ENCODE data around the gene ADCY2. TPM values are rescaled to one million over a fixed set of nuclear protein-coding genes. Genes with fewer than 3 reads are reported as not detected.

Gene ADCY2
- total and polyA plus RNA-seq, 2 of the 13 experiments (the other 11 are each of a cell fraction or from before 2014, with no cell fraction given): not detected

DNA sequence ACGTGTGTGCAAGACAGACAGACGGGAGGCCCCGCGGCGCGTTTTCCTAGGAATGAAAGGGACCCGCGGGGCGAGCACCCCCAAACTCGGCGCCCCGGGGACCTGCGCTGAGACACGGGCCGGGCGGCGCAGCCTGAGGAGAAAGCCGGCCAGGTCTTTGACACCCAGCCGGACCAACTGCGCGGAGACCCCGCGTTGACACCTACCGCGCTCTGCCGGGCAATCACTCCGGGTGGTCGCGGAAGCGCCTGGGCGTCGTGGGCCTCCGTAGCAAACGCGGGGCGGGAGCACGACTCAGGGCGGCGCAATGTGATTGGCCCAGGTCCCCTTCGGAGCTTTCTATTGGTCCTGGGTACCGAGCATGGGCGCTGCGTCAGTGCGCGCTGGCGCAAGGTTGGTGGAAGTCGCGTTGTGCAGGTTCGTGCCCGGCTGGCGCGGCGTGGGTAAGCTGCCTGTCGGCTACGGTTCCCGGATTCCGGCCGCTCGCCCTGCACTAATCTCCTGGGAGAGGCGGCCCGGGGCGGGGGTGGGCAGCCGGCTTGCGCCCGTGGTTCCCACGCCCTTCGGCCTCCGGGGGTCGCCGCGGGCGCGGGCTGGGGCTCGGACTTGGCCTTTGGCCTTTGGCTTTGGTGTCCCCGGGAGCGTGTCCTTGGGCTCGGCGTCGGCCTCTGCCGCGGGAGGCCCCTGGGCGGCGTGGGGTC lies 473.0 kb downstream of the ADCY2 start, which contains the start of the genes FASTKD3 and MTRR (continued):
- TF ChIP-seq, protein P1, sequence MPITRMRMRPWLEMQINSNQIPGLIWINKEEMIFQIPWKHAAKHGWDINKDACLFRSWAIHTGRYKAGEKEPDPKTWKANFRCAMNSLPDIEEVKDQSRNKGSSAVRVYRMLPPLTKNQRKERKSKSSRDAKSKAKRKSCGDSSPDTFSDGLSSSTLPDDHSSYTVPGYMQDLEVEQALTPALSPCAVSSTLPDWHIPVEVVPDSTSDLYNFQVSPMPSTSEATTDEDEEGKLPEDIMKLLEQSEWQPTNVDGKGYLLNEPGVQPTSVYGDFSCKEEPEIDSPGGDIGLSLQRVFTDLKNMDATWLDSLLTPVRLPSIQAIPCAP (CRISPR knock-in tag; IDR thresholded peaks at IDR 0.05; ENCODE audit: low read depth): no peak
- TF ChIP-seq ZNF138 (CRISPR knock-in tag; IDR thresholded peaks at IDR 0.05; ENCODE audit: low read depth) (no peak), ZNF280D (CRISPR knock-in tag; IDR thresholded peaks at IDR 0.05) (no peak), SRF (IDR thresholded peaks at IDR 0.05; ENCODE audit: low read depth, low read length) (no peak), TP53 (CRISPR knock-in tag; conservative IDR thresholded peaks at IDR 0.05) (0 out of 2 replicates have a peak, but pooled peaks have one; percentile 22), POLR2G (IDR thresholded peaks at IDR 0.05; ENCODE audit: low read depth, low read length) (peak; percentile 91), KDM4B (CRISPR knock-in tag; IDR thresholded peaks at IDR 0.05) (no peak), NR2F6 (IDR thresholded peaks at IDR 0.05) (peak; percentile 41; the same call in 1 of the 2 replicates), NR2F6 (CRISPR knock-in tag; IDR thresholded peaks at IDR 0.05) (no peak; the same call in 1 of the 2 replicates), NR1H2 (CRISPR knock-in tag; IDR thresholded peaks at IDR 0.05; ENCODE audit: borderline replicate concordance, low read depth) (0 out of 2 replicates have a peak, but pooled peaks have one; percentile 43), YEATS4 (CRISPR knock-in tag; IDR thresholded peaks at IDR 0.05; ENCODE audit: borderline replicate concordance) (no peak; the same call in 1 of the 2 replicates), TRIM24 (CRISPR knock-in tag; IDR thresholded peaks at IDR 0.05) (no peak), ZNF337 (CRISPR knock-in tag; IDR thresholded peaks at IDR 0.05; ENCODE audit: borderline replicate concordance, low read depth) (peak; percentile 78; the same call in 1 of the 2 replicates), FOXA3 (CRISPR knock-in tag; IDR thresholded peaks at IDR 0.05) (peak; percentile 3; the same call in 1 of the 2 replicates), ZFY (CRISPR knock-in tag; IDR thresholded peaks at IDR 0.05) (peak; percentile 86), MED13 (CRISPR knock-in tag; IDR thresholded peaks at IDR 0.05) (0 out of 2 replicates have a peak, but pooled peaks have one; percentile 33), BRCA1 (CRISPR knock-in tag; IDR thresholded peaks at IDR 0.05) (no peak), ZNF30 (CRISPR knock-in tag; IDR thresholded peaks at IDR 0.05) (0 out of 2 replicates have a peak, but pooled peaks have one; percentile 42), ATF1 (CRISPR knock-in tag; IDR thresholded peaks at IDR 0.05) (peak; percentile 81; the same call in 1 of the 2 replicates), HES4 (CRISPR knock-in tag; IDR thresholded peaks at IDR 0.05; ENCODE audit: borderline replicate concordance) (0 out of 2 replicates have a peak, but pooled peaks have one; percentile 19), RFX5 (IDR thresholded peaks at IDR 0.05; ENCODE audit: low read depth, low read length) (peak; percentile 49; the same call in 1 of the 2 replicates)
- TF ChIP-seq, protein P2, sequence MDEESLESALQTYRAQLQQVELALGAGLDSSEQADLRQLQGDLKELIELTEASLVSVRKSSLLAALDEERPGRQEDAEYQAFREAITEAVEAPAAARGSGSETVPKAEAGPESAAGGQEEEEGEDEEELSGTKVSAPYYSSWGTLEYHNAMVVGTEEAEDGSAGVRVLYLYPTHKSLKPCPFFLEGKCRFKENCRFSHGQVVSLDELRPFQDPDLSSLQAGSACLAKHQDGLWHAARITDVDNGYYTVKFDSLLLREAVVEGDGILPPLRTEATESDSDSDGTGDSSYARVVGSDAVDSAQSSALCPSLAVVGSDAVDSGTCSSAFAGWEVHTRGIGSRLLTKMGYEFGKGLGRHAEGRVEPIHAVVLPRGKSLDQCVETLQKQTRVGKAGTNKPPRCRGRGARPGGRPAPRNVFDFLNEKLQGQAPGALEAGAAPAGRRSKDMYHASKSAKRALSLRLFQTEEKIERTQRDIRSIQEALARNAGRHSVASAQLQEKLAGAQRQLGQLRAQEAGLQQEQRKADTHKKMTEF (CRISPR knock-in tag; IDR thresholded peaks at IDR 0.05): peak; percentile 81; the same call in 1 of the 2 replicates
- TF ChIP-seq, protein P3, sequence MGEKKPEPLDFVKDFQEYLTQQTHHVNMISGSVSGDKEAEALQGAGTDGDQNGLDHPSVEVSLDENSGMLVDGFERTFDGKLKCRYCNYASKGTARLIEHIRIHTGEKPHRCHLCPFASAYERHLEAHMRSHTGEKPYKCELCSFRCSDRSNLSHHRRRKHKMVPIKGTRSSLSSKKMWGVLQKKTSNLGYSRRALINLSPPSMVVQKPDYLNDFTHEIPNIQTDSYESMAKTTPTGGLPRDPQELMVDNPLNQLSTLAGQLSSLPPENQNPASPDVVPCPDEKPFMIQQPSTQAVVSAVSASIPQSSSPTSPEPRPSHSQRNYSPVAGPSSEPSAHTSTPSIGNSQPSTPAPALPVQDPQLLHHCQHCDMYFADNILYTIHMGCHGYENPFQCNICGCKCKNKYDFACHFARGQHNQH (CRISPR knock-in tag; IDR thresholded peaks at IDR 0.05): 0 out of 2 replicates have a peak, but pooled peaks have one; percentile 5
